Neural cell (in vitro differentiated cells): ENCODE data around the gene AGPAT2.

Source experiments
- POLR2AphosphoS5 ChIP-seq: IDR thresholded peaks from 2 replicates; pipeline ENCODE4 v1.6.1; 2012
- TF ChIP-seq, protein P1 (sequence below): fragments of 450-650 bp; IDR thresholded peaks from 2 replicates; pipeline ENCODE4 v1.5.1; 2014; ENCODE audit warnings: antibody characterized with exemption, mild to moderate bottlenecking, moderate library complexity; ENCODE audit not compliant: poor library complexity, severe bottlenecking
- TF ChIP-seq, protein P2 (sequence below): IDR thresholded peaks from 2 replicates; pipeline ENCODE4 v1.6.1; 2012; ENCODE audit warnings: borderline replicate concordance

DNA sequence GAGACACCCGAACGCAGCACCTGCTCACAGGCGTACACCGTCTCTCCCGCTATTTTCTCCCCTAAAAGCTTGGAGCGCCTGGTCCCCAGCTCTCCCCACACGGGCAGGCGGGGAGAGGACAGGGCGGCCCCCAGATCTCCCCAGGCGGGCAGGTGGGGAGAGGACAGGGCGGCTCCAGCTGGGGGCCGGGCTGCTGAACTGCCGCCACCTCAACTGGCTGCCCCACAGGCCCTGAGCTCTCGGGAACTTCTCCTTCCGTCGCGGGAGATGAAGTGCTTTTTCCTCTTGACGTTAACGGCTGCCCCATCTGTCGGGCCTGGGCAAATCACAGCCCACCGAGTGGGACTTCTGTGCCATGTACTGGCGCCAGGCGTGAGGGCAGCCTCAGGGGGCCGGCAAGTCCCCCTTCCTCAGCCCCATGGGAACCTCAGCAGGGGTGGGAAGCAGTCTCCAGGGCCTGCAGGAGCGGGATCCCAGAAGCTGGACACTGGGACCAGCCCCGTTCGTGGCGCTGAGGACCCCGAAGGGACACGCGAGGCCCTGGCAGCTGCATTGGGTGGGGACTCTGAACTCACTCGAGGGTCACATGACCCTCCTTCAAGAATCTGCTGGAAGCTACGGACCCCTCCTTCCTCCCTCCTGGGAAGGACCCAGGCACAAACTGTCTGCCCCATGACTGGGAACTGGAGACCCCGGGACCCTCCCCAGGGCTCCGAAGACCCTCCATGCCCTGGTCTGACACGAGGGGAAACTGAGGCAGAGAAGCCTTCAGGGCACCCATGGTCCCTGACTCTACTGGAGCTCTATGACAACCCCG, 30.3 kb downstream of the AGPAT2 start:
- TF ChIP-seq, protein P1, sequence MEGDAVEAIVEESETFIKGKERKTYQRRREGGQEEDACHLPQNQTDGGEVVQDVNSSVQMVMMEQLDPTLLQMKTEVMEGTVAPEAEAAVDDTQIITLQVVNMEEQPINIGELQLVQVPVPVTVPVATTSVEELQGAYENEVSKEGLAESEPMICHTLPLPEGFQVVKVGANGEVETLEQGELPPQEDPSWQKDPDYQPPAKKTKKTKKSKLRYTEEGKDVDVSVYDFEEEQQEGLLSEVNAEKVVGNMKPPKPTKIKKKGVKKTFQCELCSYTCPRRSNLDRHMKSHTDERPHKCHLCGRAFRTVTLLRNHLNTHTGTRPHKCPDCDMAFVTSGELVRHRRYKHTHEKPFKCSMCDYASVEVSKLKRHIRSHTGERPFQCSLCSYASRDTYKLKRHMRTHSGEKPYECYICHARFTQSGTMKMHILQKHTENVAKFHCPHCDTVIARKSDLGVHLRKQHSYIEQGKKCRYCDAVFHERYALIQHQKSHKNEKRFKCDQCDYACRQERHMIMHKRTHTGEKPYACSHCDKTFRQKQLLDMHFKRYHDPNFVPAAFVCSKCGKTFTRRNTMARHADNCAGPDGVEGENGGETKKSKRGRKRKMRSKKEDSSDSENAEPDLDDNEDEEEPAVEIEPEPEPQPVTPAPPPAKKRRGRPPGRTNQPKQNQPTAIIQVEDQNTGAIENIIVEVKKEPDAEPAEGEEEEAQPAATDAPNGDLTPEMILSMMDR = no peak
- no peak for TF ChIP-seq POLR2AphosphoS5
- TF ChIP-seq, protein P2, sequence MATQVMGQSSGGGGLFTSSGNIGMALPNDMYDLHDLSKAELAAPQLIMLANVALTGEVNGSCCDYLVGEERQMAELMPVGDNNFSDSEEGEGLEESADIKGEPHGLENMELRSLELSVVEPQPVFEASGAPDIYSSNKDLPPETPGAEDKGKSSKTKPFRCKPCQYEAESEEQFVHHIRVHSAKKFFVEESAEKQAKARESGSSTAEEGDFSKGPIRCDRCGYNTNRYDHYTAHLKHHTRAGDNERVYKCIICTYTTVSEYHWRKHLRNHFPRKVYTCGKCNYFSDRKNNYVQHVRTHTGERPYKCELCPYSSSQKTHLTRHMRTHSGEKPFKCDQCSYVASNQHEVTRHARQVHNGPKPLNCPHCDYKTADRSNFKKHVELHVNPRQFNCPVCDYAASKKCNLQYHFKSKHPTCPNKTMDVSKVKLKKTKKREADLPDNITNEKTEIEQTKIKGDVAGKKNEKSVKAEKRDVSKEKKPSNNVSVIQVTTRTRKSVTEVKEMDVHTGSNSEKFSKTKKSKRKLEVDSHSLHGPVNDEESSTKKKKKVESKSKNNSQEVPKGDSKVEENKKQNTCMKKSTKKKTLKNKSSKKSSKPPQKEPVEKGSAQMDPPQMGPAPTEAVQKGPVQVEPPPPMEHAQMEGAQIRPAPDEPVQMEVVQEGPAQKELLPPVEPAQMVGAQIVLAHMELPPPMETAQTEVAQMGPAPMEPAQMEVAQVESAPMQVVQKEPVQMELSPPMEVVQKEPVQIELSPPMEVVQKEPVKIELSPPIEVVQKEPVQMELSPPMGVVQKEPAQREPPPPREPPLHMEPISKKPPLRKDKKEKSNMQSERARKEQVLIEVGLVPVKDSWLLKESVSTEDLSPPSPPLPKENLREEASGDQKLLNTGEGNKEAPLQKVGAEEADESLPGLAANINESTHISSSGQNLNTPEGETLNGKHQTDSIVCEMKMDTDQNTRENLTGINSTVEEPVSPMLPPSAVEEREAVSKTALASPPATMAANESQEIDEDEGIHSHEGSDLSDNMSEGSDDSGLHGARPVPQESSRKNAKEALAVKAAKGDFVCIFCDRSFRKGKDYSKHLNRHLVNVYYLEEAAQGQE = no peak
